KMS-11 (cell line): ENCODE measurements around the gene OTUD5.

Source experiments
- H2AFZ ChIP-seq: fragments of 200-600 bp; sonication (generic); 2 replicates; pipeline ENCODE4 v1.6.1; 2016; ENCODE audit warnings: antibody characterized with exemption, mixed run types, low read depth
- H3K27ac ChIP-seq: fragments of 200-600 bp; sonication (generic); 2 replicates; pipeline ENCODE4 v1.6.1; 2016; ENCODE audit warnings: mild to moderate bottlenecking, mixed run types
- H3K27me3 ChIP-seq: fragments of 200-600 bp; sonication (generic); 2 replicates; pipeline ENCODE4 v1.6.1; 2017; ENCODE audit warnings: mild to moderate bottlenecking, low read depth, mixed run types, moderate library complexity; ENCODE audit not compliant: insufficient read depth
- H3K36me3 ChIP-seq: fragments of 200-600 bp; sonication (generic); 2 replicates; pipeline ENCODE4 v1.6.1; 2017; ENCODE audit warnings: mild to moderate bottlenecking, mixed run types; ENCODE audit not compliant: insufficient read depth
- H3K4me1 ChIP-seq: fragments of 200-600 bp; sonication (generic); 2 replicates; pipeline ENCODE4 v1.6.1; 2016; ENCODE audit warnings: mild to moderate bottlenecking, low read depth, mixed run types; ENCODE audit not compliant: poor library complexity, severe bottlenecking
- H3K4me2 ChIP-seq: fragments of 200-600 bp; sonication (generic); 2 replicates; pipeline ENCODE4 v1.7.0; 2016; ENCODE audit warnings: mild to moderate bottlenecking, mixed run types
- H3K4me3 ChIP-seq: fragments of 200-600 bp; sonication (generic); IDR thresholded peaks from 2 replicates; pipeline ENCODE4 v1.6.1; 2017; ENCODE audit warnings: low read depth, low read length, mixed read lengths; ENCODE audit not compliant: insufficient read depth
- H3K79me2 ChIP-seq: fragments of 200-600 bp; sonication (generic); 2 replicates; pipeline ENCODE4 v1.6.1; 2016; ENCODE audit warnings: low read depth, mixed run types; ENCODE audit not compliant: insufficient read depth
- H3K9ac ChIP-seq: fragments of 200-600 bp; sonication (generic); 2 replicates; pipeline ENCODE4 v1.6.1; 2016; ENCODE audit warnings: mild to moderate bottlenecking, mixed run types
- H4K20me1 ChIP-seq: fragments of 200-600 bp; sonication (generic); 2 replicates; pipeline ENCODE4 v1.6.1; 2016; ENCODE audit warnings: mild to moderate bottlenecking, mixed run types; ENCODE audit not compliant: insufficient read depth
- TF ChIP-seq, protein P1 (sequence below): fragments of 200-600 bp; sonication (generic); conservative IDR thresholded peaks from 2 replicates; pipeline ENCODE4 v1.6.1; 2017; ENCODE audit warnings: low read depth, mild to moderate bottlenecking, antibody characterized with exemption, low read length, moderate library complexity, mixed read lengths

The OTUD5 gene

DNA sequence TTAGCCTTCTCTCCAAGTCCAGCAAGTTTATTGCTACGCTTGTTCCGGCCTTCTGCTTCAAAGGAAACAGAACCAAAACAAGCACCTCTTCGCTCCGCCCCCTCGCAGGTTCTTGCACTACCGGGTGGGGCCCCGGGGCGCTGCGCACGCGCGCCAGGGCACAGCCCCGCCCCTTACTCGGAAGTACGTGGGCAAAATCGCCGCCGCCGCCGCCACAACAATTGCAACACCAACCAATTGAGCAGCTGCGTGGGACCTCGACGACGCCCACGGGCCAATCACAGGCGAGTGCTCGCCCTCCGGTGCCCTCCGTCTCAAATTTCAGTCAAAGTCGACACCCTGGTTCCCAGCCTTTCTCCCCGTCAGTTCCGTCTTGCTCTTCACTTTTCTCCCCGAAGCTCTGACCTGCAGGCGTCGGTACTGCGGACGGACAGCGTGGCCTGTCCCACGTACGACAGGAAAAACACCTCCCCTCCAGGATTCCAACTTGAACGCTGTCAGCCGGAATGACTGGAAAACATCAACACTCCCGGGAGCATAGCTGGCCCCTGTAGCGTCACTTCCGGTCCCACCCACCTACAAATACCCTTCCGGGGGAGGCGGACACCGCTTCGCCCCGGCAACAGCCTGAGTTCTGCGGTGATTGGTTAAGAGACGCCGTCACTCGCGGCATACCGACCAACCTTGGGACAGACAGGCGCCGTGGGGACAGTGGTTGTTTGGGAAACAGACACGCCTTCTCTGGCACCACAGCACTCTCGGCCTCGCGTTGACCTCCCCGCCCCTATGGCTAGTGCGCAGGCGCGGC is 624 bp upstream of the OTUD5 start:
- peak overlapping the region; percentile 67 for H3K27ac ChIP-seq
- peaks cover 16% of the 10 kb centered on the region; the same call in 1 of the 2 replicates for H3K79me2 ChIP-seq
- no peaks in the 10 kb centered on the region for H3K36me3 ChIP-seq
- peak overlapping the region; percentile 51; the same call in 1 of the 2 replicates for H3K4me2 ChIP-seq
- TF ChIP-seq, protein P1, sequence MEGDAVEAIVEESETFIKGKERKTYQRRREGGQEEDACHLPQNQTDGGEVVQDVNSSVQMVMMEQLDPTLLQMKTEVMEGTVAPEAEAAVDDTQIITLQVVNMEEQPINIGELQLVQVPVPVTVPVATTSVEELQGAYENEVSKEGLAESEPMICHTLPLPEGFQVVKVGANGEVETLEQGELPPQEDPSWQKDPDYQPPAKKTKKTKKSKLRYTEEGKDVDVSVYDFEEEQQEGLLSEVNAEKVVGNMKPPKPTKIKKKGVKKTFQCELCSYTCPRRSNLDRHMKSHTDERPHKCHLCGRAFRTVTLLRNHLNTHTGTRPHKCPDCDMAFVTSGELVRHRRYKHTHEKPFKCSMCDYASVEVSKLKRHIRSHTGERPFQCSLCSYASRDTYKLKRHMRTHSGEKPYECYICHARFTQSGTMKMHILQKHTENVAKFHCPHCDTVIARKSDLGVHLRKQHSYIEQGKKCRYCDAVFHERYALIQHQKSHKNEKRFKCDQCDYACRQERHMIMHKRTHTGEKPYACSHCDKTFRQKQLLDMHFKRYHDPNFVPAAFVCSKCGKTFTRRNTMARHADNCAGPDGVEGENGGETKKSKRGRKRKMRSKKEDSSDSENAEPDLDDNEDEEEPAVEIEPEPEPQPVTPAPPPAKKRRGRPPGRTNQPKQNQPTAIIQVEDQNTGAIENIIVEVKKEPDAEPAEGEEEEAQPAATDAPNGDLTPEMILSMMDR: no peak
- H2AFZ ChIP-seq: peak overlapping the region; percentile 66; the same call in 1 of the 2 replicates
- no peaks in the 10 kb centered on the region for H3K27me3 ChIP-seq
- H3K4me1 ChIP-seq: peaks cover 19% of the 10 kb centered on the region
- H4K20me1 ChIP-seq: no peaks in the 10 kb centered on the region
- H3K9ac ChIP-seq: peak overlapping the region; percentile 58; the same call in 1 of the 2 replicates
- no peak overlapping the region for H3K4me3 ChIP-seq

DNA sequence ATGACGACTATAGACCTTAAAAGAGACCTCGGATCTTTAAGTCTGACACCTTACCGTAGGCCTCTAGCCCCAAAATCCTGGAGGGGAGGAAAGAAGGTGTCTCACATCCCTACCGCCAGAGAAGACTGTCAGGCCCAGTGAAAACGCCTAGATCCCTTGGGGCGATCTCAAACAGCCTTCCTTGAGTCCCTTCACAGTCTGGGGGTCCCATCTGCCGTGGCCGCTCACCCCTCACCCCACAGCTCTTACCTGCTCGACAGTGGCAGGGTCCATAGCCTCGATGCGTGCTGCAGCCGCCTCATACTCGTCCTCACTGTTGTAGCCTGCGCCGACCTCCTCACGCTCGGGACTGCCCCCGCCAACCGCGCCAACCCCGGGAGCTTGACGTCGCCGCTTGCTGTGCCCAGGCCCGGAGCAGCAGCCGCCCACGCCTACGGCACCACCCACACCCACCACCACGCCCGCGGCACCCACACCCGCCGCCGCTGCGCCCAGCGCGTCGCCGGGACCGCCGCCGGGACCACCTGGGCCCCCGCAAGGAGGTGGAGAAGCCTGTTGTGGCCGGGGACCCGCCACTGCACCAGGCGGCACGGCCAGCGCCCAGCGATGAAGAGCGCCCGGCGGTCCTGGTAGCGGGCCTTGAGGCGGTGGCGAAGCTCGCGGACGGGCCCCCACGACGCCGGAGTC is 536 bp downstream of the OTUD5 start:
- H3K9ac ChIP-seq: peak overlapping the region; percentile 58; the same call in 1 of the 2 replicates
- no peak overlapping the region for H2AFZ ChIP-seq
- H3K4me2 ChIP-seq: peak overlapping the region; percentile 69
- peaks cover 19% of the 10 kb centered on the region for H3K4me1 ChIP-seq
- no peaks in the 10 kb centered on the region for H3K36me3 ChIP-seq
- no peaks in the 10 kb centered on the region for H4K20me1 ChIP-seq
- H3K79me2 ChIP-seq: peaks cover 21% of the 10 kb centered on the region; the same call in 1 of the 2 replicates
- H3K4me3 ChIP-seq: no peak overlapping the region
- no peaks in the 10 kb centered on the region for H3K27me3 ChIP-seq
- TF ChIP-seq, protein P1: no peak
- H3K27ac ChIP-seq: no peak overlapping the region; the same call in 1 of the 2 replicates

DNA sequence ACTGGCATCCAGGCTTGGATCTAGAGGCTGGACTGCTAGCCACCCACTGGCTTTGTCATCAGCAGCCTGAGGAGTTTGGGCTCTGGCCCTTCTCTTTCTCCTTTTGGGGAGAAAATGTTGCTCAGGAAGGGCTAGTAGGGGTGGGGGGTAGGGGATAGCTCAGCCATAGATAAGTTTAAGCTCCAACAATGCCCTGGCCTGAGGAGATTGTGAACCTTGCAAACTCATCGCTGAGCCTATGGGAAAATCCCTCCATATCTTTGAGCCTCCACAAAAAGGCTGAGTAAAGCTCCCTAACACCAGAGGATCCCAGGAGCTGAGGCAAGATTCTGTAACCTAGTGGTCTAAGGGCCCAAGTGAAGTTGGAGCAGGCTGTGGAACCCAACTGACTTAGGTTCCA is 8.8 kb downstream of the OTUD5 start:
- Histone ChIP-seq H2AFZ (no peak overlapping the region), H3K27ac (no peak overlapping the region), H3K27me3 (no peaks in the 10 kb centered on the region), H3K4me3 (no peak overlapping the region), H4K20me1 (no peaks in the 10 kb centered on the region), H3K4me2 (no peak overlapping the region), H3K36me3 (no peaks in the 10 kb centered on the region), H3K79me2 (peaks cover 32% of the 10 kb centered on the region; the same call in 1 of the 2 replicates), H3K9ac (no peak overlapping the region), H3K4me1 (peaks cover 55% of the 10 kb centered on the region)
- TF ChIP-seq, protein P1: no peak

DNA sequence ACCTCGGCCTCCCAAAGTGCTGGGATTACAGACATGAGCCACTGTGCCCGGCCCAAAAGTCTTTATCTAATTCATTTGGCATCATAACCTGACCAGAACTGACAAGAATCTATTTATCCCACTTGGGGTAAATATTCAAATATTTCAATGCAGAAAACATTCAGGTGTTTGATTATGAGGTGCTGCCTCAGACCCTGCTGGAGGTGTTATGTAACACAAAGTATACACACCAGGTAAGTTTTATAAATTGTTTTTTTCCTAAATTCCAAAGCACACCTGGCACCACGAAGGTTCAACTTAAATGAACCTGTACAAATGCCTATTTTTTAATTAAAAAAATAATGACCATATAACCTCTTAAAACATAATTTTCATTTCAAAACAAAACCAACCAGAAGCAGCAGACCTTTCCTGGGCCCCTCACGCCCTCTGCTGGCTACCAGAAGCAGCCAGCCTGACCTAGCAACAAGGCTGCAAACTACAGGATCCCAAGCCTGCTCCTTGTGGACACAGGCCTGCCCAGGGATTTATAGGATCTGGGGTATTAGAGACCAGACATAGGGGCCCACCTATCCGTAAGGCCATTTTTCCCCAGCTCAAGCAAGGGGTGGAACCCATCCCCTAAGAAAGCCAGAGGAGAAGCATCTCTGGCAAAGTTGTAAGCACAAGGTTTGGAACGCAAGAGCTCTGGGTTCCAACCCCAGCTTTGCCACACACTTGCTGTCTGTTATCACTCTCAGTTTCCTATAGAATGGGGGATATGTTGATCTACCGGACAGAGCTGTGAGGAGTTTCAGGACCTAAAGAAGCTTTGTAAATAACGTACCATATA is 11.7 kb downstream of the OTUD5 start:
- Histone ChIP-seq H4K20me1 (no peaks in the 10 kb centered on the region), H3K36me3 (no peaks in the 10 kb centered on the region), H3K4me1 (peaks cover 82% of the 10 kb centered on the region), H3K9ac (no peak overlapping the region), H3K27ac (peak overlapping the region; percentile 32; the same call in 1 of the 2 replicates), H3K4me2 (peak overlapping the region; percentile 37; the same call in 1 of the 2 replicates), H3K79me2 (peaks cover 36% of the 10 kb centered on the region; the same call in 1 of the 2 replicates), H2AFZ (no peak overlapping the region), H3K4me3 (no peak overlapping the region), H3K27me3 (no peaks in the 10 kb centered on the region)
- TF ChIP-seq, protein P1: peak; percentile 72
